H1 (cell line): Measurements from ENCODE around the gene DAPK3. TPM values are rescaled to one million over a fixed set of nuclear protein-coding genes. Genes with fewer than 3 reads are reported as not detected.

ENCODE experiments used
- CTCF ChIA-PET: fragments of 300-600 bp; sonication (Branson Sonifier 250); formaldehyde crosslinking; loops from one replicate; lab custom pipeline; 2021; ENCODE audit not compliant: partially characterized antibody; lab: Charles Lee
- POLR2A ChIA-PET: fragments of 300-600 bp; sonication (Branson Sonifier 250); formaldehyde crosslinking; loops from one replicate; lab custom pipeline; 2021; ENCODE audit warnings: inconsistent platforms; ENCODE audit not compliant: partially characterized antibody; lab: Charles Lee
- DNase-seq, 2 experiments: peaks; one replicate each; pipeline versions ENCODE4 v3.0.0 to v3.0.0-alpha.2; 2010 to 2022; ENCODE audit warnings: low spot score in 2 of 2, low read depth in 1 of 2, mixed read lengths in 1 of 2
- FAIRE-seq: peaks from 2 replicates; lab custom pipeline; 2011; peaks lifted over from hg19 to GRCh38; lab: Jason Lieb, UNC
- H2AFZ ChIP-seq: 2 replicates; pipeline ENCODE4 v1.8.1; 2012; ENCODE audit warnings: low read length, inconsistent platforms
- H2AK5ac ChIP-seq: 2 replicates; pipeline ENCODE4 v1.6.1; 2013; ENCODE audit warnings: low read depth, low read length
- H2BK120ac ChIP-seq: replicated peaks from 2 replicates; pipeline ENCODE3; 2013; ENCODE audit warnings: low read depth, low read length, inconsistent platforms
- H2BK12ac ChIP-seq: 2 replicates; pipeline ENCODE4 v1.6.1; 2013; ENCODE audit warnings: low read depth, low read length
- H2BK15ac ChIP-seq: 2 replicates; pipeline ENCODE4 v1.6.1; 2013; ENCODE audit warnings: low read length
- H2BK20ac ChIP-seq: 2 replicates; pipeline ENCODE4 v1.6.1; 2013; ENCODE audit warnings: low read length
- H2BK5ac ChIP-seq: 2 replicates; pipeline ENCODE4 v1.6.1; 2013; ENCODE audit warnings: low read depth, low read length
- H3K14ac ChIP-seq: 2 replicates; pipeline ENCODE4 v1.6.1; 2013; ENCODE audit warnings: inconsistent platforms; ENCODE audit not compliant: insufficient read length
- H3K18ac ChIP-seq: 2 replicates; pipeline ENCODE4 v1.6.1; 2013; ENCODE audit warnings: low read length; ENCODE audit errors: extremely low read depth
- H3K23ac ChIP-seq: 2 replicates; pipeline ENCODE4 v1.6.1; 2013; ENCODE audit warnings: inconsistent platforms; ENCODE audit not compliant: insufficient read length
- H3K23me2 ChIP-seq: 2 replicates; pipeline ENCODE4 v1.6.1; 2013; ENCODE audit warnings: low read depth, low read length
- H3K27ac ChIP-seq: 2 replicates; pipeline ENCODE4 v1.6.1; 2011; ENCODE audit warnings: low read depth, low read length, inconsistent platforms
- H3K27me3 ChIP-seq, 4 experiments: replicated peaks in 1 of 4; 1 replicate in 1 of 4; 2 replicates in 3 of 4; pipeline versions ENCODE4 v1.6.1 to v1.8.1; 2011 to 2013; ENCODE audit warnings: low read length in 3 of 4, mild to moderate bottlenecking in 3 of 4, inconsistent platforms in 2 of 4, mixed read lengths in 2 of 4, moderate library complexity in 1 of 4; ENCODE audit not compliant: control insufficient read depth in 3 of 4, insufficient read depth in 3 of 4; ENCODE audit errors: extremely low read depth in 1 of 4
- H3K36me3 ChIP-seq, 4 experiments: 2 replicates each; pipeline versions ENCODE4 v1.6.1 to v1.8.1; 2011 to 2013; ENCODE audit warnings: mild to moderate bottlenecking in 4 of 4, low read length in 3 of 4, moderate library complexity in 2 of 4, control low read depth in 1 of 4, inconsistent platforms in 1 of 4; ENCODE audit not compliant: insufficient read depth in 4 of 4, control insufficient read depth in 2 of 4
- H3K4ac ChIP-seq: replicated peaks from 2 replicates; pipeline ENCODE3; 2013; ENCODE audit warnings: low read length, low read depth, mixed read lengths, inconsistent platforms; ENCODE audit not compliant: insufficient read length
- H3K4me1 ChIP-seq, 4 experiments: replicated peaks in 1 of 4; 1 replicate in 1 of 4; 2 replicates in 3 of 4; pipeline versions ENCODE4 v1.6.1 to v1.8.1; 2011 to 2013; ENCODE audit warnings: low read length in 3 of 4, inconsistent platforms in 2 of 4, mixed read lengths in 1 of 4; ENCODE audit not compliant: insufficient read depth in 4 of 4, control insufficient read depth in 3 of 4
- H3K4me2 ChIP-seq, 2 experiments: 2 replicates each; pipeline versions ENCODE4 v1.6.1 to v1.8.1; 2011 to 2013; ENCODE audit warnings: low read depth in 2 of 2, low read length in 2 of 2, control low read depth in 1 of 2, inconsistent platforms in 1 of 2, mild to moderate bottlenecking in 1 of 2; ENCODE audit not compliant: insufficient read depth in 1 of 2
- H3K4me3 ChIP-seq, 4 experiments: fragments of 200-600, 300-600 bp in 1 of 4; sonication (generic), shearing (Covaris generic), sonication (Bioruptor Twin) in 1 of 4; 2 replicates each; pipeline versions ENCODE4 v1.5.1 to v1.8.1; 2011 to 2016; ENCODE audit warnings: low read length in 4 of 4, low read depth in 3 of 4, control low read depth in 2 of 4, inconsistent platforms in 2 of 4, mild to moderate bottlenecking in 2 of 4, mixed read lengths in 1 of 4, moderate library complexity in 1 of 4; ENCODE audit not compliant: insufficient read depth in 2 of 4; ENCODE audit errors: extremely low read depth in 1 of 4
- H3K56ac ChIP-seq: replicated peaks from 2 replicates; pipeline ENCODE3; 2013; ENCODE audit warnings: low read depth, mild to moderate bottlenecking, mixed read lengths, low read length, inconsistent platforms; ENCODE audit not compliant: insufficient read length
- H3K79me1 ChIP-seq: 2 replicates; pipeline ENCODE4 v1.6.1; 2013; ENCODE audit warnings: low read depth, low read length, control low read depth
- H3K79me2 ChIP-seq, 2 experiments: 2 replicates each; pipeline versions ENCODE4 v1.6.1 to v1.8.1; 2012 to 2013; ENCODE audit warnings: low read length in 2 of 2, mild to moderate bottlenecking in 2 of 2, inconsistent platforms in 1 of 2; ENCODE audit not compliant: insufficient read depth in 2 of 2, control insufficient read depth in 1 of 2
- H3K9ac ChIP-seq, 4 experiments: replicated peaks in 1 of 4; 1 replicate in 1 of 4; 2 replicates in 3 of 4; pipeline versions ENCODE4 v1.6.1 to v1.8.1; 2011 to 2013; ENCODE audit warnings: low read depth in 3 of 4, low read length in 3 of 4, control low read depth in 2 of 4, mild to moderate bottlenecking in 2 of 4, moderate library complexity in 2 of 4, inconsistent platforms in 1 of 4; ENCODE audit errors: extremely low read depth in 1 of 4
- H3K9me3 ChIP-seq, 2 experiments: 2 replicates each; pipeline versions ENCODE4 v1.6.1 to v1.8.1; 2012 to 2013; ENCODE audit warnings: mild to moderate bottlenecking in 2 of 2, moderate library complexity in 2 of 2, control low read depth in 1 of 2, inconsistent platforms in 1 of 2, low read depth in 1 of 2, low read length in 1 of 2, mixed read lengths in 1 of 2; ENCODE audit not compliant: insufficient read depth in 2 of 2
- H4K20me1 ChIP-seq, 2 experiments: replicated peaks in 1 of 2; 2 replicates each; pipeline versions ENCODE3 to v1.8.1; 2011 to 2013; ENCODE audit warnings: inconsistent platforms in 2 of 2, low read length in 2 of 2, mild to moderate bottlenecking in 1 of 2; ENCODE audit not compliant: insufficient read depth in 2 of 2, control insufficient read depth in 1 of 2
- H4K5ac ChIP-seq: 2 replicates; pipeline ENCODE4 v1.6.1; 2013; ENCODE audit warnings: low read length, low read depth, mixed read lengths, inconsistent platforms; ENCODE audit not compliant: insufficient read length
- H4K8ac ChIP-seq: 2 replicates; pipeline ENCODE4 v1.8.0; 2013; ENCODE audit warnings: mild to moderate bottlenecking, moderate library complexity, low read length, inconsistent platforms; ENCODE audit not compliant: insufficient read depth; ENCODE audit errors: extremely low read depth
- H4K91ac ChIP-seq: replicated peaks from 2 replicates; pipeline ENCODE3; 2013; ENCODE audit warnings: low read length, mixed read lengths, inconsistent platforms; ENCODE audit not compliant: insufficient read length
- ASH2L ChIP-seq: fragments of 200-600, 300-600 bp; sonication (generic); IDR thresholded peaks from one replicate; pipeline ENCODE4 v1.7.1; 2017; ENCODE audit warnings: low read length
- CHD1 ChIP-seq: IDR thresholded peaks from 2 replicates; pipeline ENCODE4 v1.6.1; 2012; ENCODE audit warnings: low read depth, low read length, improper control_type of control experiment
- CTBP2 ChIP-seq: IDR thresholded peaks from 2 replicates; pipeline ENCODE4 v1.7.0; 2011; ENCODE audit warnings: borderline replicate concordance, mild to moderate bottlenecking, moderate library complexity, mixed read lengths, low read length; ENCODE audit not compliant: insufficient read depth, insufficient read length
- KDM1A ChIP-seq: fragments of 200-600, 300-600 bp; sonication (generic); IDR thresholded peaks from 2 replicates; pipeline ENCODE4 v1.7.1; 2016; ENCODE audit warnings: mild to moderate bottlenecking, low read length, borderline replicate concordance
- POU5F1 ChIP-seq: IDR thresholded peaks from 2 replicates; pipeline ENCODE4 v1.6.1; 2011; ENCODE audit warnings: low read depth, mild to moderate bottlenecking, low read length, moderate library complexity
- SUZ12 ChIP-seq: fragments of 200-600 bp; sonication (generic); IDR thresholded peaks from 2 replicates; pipeline ENCODE4 v1.6.1; 2012; ENCODE audit warnings: mild to moderate bottlenecking, inconsistent platforms, low read length, moderate library complexity, mixed read lengths
- WGBS, 2 experiments: shearing (Covaris generic) in 1 of 2; methylation state at CpG; one replicate each; pipeline versions ENCODE4 v1.1.6 to v1.1.7; 2013 to 2015; ENCODE audit warnings: low lambda C conversion rate in 2 of 2, mixed read lengths in 2 of 2, inconsistent platforms in 1 of 2, low coverage in 1 of 2, missing lambda C conversion rate in 1 of 2; ENCODE audit not compliant: insufficient replicate concordance in 2 of 2, insufficient coverage in 1 of 2, insufficient read length in 1 of 2; ENCODE audit errors: extremely low coverage in 1 of 2, missing lambda C conversion rate in 1 of 2; 5-methylcytosine and 5-hydroxymethylcytosine counted together
- polyA plus RNA-seq, 7 experiments: library from polyadenylated mRNA; depleted of rRNA in 3 of 7; stranded (reverse) in 5 of 7; unstranded in 2 of 7; fragments of >200 nt in 5 of 7; fragments of 200-250 nt in 2 of 7; gene quantifications; 1 replicate in 5 of 7; 2 replicates in 1 of 7; 4 replicates in 1 of 7; pipeline versions ENCODE4 v1.2.1 to v1.2.3, GENCODE V29; 2011 to 2013; ENCODE audit warnings: missing spikeins in 2 of 7, mixed read lengths in 2 of 7
- total RNA-seq: library from RNA; stranded (reverse); fragmentation: NEBNext Ultra II Directional; extraction: Animal tissue kit (Norgen Biotek cat#: 25700); gene quantifications from 2 replicates; pipeline ENCODE4 v1.2.1, GENCODE V29; 2021

DAPK3 gene
- total and polyA plus RNA-seq, 2 of the 8 experiments (the other 6 are each of a cell fraction or from before 2014, with no cell fraction given): 53.2 to 78.1 TPM

GRCh38 chr19:4019578-4019977 lies 48.7 kb upstream of the DAPK3 start:
- Histone ChIP-seq H3K27me3 (no peaks in the 10 kb centered on the region), H3K9me3 (no peaks in the 10 kb centered on the region), H3K27ac (no peak overlapping the region), H3K4me2 (no peak overlapping the region), H3K79me2 (peaks cover 4 to 58% of the 10 kb centered on the region in 2 experiments; a peak in 3 of 4 replicates), H3K9ac (no peak overlapping the region), H2BK20ac (no peak overlapping the region), H2BK5ac (no peak overlapping the region; the same call in 1 of the 2 replicates), H2AK5ac (no peak overlapping the region), H3K18ac (no peak overlapping the region), H2BK120ac (no peak overlapping the region), H2AFZ (no peak overlapping the region), H3K4ac (no peak overlapping the region), H3K36me3 (peaks cover 0 to 8% (median 4%) of the 10 kb centered on the region in 4 experiments; a peak in 4 of 8 replicates), H3K4me3 (no peak overlapping the region), H3K4me1 (peaks cover 0 to 2% (median 0%) of the 10 kb centered on the region in 4 experiments; a peak in 3 of 7 replicates), H3K79me1 (peaks cover 17% of the 10 kb centered on the region; the same call in 1 of the 2 replicates), H3K14ac (no peak overlapping the region), H2BK15ac (no peak overlapping the region), H4K91ac (no peak overlapping the region), H4K8ac (no peak overlapping the region), H4K5ac (no peak overlapping the region), H3K23me2 (no peaks in the 10 kb centered on the region), H3K56ac (no peak overlapping the region), H4K20me1 (peaks cover 16 to 29% of the 10 kb centered on the region in 2 experiments), H3K23ac (no peak overlapping the region), H2BK12ac (no peak overlapping the region)
- TF ChIP-seq ASH2L (no peak), CHD1 (no peak), POU5F1 (no peak), CTBP2 (no peak), KDM1A (no peak), SUZ12 (no peak)
- FAIRE-seq (no peak), DNase-seq (no peak)
- 93% methylated on average over 13 of the region's 17 CpGs; no CpG with 5 or more reads in 1 of the 2 experiments for WGBS, 2 experiments
- ChIA-PET CTCF (no interaction called here), POLR2A (interaction anchor here (1.3 to 2.0 kb wide), 3 partner anchors 9 to 34 kb away, joined by 5 to 7 read pairs (median 6); partner anchors contain the start of genes EEF2 and PIAS4)
